Measurements from ENCODE around the gene POLE. TPM values are rescaled to one million over a fixed set of nuclear protein-coding genes. Genes with fewer than 3 reads are reported as not detected.

Gene POLE
- total and polyA plus RNA-seq, 2 donors: 19.3 to 22.2 TPM

DNA sequence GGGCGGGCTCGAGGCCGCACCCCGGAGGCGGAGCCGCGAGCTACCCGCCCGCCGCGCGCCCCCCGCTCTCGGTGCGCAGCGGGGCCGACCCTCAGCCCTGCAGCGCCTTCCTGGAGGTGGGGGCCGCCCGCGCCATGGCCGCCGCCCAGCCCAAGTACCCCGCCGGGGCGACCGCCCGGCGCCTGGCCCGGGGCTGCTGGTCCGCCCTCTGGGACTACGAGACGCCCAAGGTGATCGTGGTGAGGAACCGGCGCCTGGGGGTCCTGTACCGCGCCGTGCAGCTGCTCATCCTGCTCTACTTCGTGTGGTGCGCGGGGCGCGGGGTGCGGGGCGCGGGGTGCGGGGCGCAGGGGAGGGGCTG lies 68.5 kb downstream of the POLE start, which contains the start of gene P2RX2:
TSS of gene P2RX2 (plus strand) at position 94 of the 361 bp plus-strand sequence. CDS start at position 135, 41 bp downstream.
- WGBS: 8% methylated on average over 48 of the region's 49 CpGs
- H3K27ac ChIP-seq (ENCODE audit: low read depth in 1 of 2, low read length in 1 of 2): no peak within 1 kb of the TSS
- DNase-seq (ENCODE audit: low read depth in 6 of 9, low spot score in 9 of 9): no peak
- H3K27me3 ChIP-seq (ENCODE audit: control insufficient read depth in 2 of 2, insufficient read depth in 1 of 2, low read length in 1 of 2): peaks cover 37 to 61% of the 10 kb centered on the region in 2 donors
- peaks cover 16 to 39% of the 10 kb centered on the region in 2 donors for H3K9me3 ChIP-seq (ENCODE audit: control insufficient read depth in 2 of 2, insufficient read depth in 1 of 2, low read length in 1 of 2)
- H3K4me1 ChIP-seq (ENCODE audit: control insufficient read depth in 2 of 2, insufficient read depth in 2 of 2, low read length in 2 of 2): peaks cover 0 to 3% of the 10 kb centered on the region in 2 donors
- H3K36me3 ChIP-seq (ENCODE audit: control insufficient read depth in 2 of 2, insufficient read depth in 2 of 2, low read length in 1 of 2): peaks cover 3% of the 10 kb centered on the region in 2 donors
- peak within 1 kb of the TSS in 1 of 2 donors; percentile 17 for H3K4me3 ChIP-seq (ENCODE audit: low read length in 2 of 2)

DNA sequence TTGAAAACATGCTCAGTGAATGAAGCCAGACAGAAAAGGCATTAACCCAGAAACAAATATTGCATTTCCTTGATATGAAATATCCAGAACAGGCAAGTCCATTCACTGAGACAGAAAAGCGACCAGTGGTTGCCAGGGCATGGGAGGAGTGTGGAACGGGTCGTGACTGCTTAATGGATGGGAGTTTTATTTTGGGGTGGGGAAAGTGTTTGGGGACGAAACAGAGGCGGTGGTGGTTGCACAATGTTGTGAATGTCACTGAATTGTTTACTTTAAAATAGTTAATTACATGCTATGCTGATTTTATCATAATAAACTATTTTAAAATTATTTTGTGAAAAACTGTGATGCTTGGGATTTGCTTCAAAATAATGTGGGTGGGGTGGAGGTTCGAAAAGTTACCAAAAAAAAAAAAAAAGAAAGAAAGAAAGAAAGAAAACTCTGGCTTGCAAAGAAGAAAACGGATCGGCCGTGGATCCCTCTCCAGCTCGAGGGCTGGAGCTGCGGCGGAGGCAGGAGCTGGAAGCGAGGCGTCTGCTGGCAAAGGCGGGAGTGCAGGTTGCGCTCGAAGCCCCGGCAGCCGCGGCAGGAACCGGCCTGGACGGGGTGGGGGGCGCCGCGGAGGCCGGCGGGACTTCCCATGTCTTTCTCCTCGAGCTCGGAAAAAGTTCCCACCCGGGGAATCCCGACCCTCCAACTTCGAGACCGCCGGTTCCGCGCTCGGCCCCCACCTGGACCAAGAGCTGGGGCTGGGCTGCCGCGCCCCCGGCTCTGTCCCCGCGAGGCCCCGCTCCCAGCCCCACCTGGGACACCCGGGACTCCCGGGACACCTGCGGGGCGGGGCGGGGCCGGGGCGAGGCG lies 69.1 kb downstream of the POLE start:
- Histone ChIP-seq H3K4me1 (ENCODE audit: control insufficient read depth in 2 of 2, insufficient read depth in 2 of 2, low read length in 2 of 2) (peaks cover 0 to 2% of the 10 kb centered on the region in 2 donors), H3K36me3 (ENCODE audit: control insufficient read depth in 2 of 2, insufficient read depth in 2 of 2, low read length in 1 of 2) (no peaks in the 10 kb centered on the region), H3K4me3 (ENCODE audit: low read length in 2 of 2) (peak overlapping the region in 1 of 2 donors; percentile 17), H3K27me3 (ENCODE audit: control insufficient read depth in 2 of 2, insufficient read depth in 1 of 2, low read length in 1 of 2) (peaks cover 37 to 61% of the 10 kb centered on the region in 2 donors), H3K27ac (ENCODE audit: low read depth in 1 of 2, low read length in 1 of 2) (no peak overlapping the region), H3K9me3 (ENCODE audit: control insufficient read depth in 2 of 2, insufficient read depth in 1 of 2, low read length in 1 of 2) (peaks cover 16 to 39% of the 10 kb centered on the region in 2 donors)
- WGBS: 14% methylated on average over 51 of the region's 51 CpGs
- DNase-seq (ENCODE audit: low read depth in 6 of 9, low spot score in 9 of 9): no peak

DNA sequence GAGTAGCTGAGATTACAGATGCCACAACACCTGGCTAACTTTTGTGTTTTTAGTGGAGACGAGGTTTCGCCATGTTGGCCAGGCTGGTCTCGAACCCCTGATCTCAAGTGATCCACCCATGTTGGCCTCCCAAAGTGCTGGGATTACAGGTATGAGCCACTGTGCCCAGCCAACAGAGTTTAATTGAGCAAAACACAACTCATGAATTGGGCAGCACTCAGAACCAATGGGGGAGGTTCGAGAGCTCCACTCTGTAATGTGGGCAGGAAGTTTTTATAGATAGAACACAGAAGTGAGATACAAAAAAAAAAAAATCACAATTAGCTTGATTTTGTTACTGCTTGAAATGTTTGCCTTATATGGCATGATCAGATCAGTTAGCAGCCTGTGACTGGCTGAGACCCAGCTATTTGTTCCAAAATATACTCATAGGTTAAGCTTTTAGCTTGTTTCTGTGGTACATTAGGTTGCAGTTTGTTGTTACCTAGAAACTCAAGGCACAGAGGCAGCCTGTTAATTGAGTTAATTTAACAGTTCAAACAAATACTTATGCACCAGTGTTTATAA lies 69.9 kb downstream of the POLE start:
- H3K4me1 ChIP-seq (ENCODE audit: control insufficient read depth in 2 of 2, insufficient read depth in 2 of 2, low read length in 2 of 2): no peaks in the 10 kb centered on the region
- DNase-seq (ENCODE audit: low read depth in 6 of 9, low spot score in 9 of 9): no peak
- H3K9me3 ChIP-seq (ENCODE audit: control insufficient read depth in 2 of 2, insufficient read depth in 1 of 2, low read length in 1 of 2): peaks cover 16 to 39% of the 10 kb centered on the region in 2 donors
- no peak overlapping the region for H3K27ac ChIP-seq (ENCODE audit: low read depth in 1 of 2, low read length in 1 of 2)
- H3K36me3 ChIP-seq (ENCODE audit: control insufficient read depth in 2 of 2, insufficient read depth in 2 of 2, low read length in 1 of 2): no peaks in the 10 kb centered on the region
- no peak overlapping the region for H3K4me3 ChIP-seq (ENCODE audit: low read length in 2 of 2)
- WGBS: 96% methylated on average over 4 of the region's 4 CpGs
- peaks cover 37 to 63% of the 10 kb centered on the region in 2 donors for H3K27me3 ChIP-seq (ENCODE audit: control insufficient read depth in 2 of 2, insufficient read depth in 1 of 2, low read length in 1 of 2)

DNA sequence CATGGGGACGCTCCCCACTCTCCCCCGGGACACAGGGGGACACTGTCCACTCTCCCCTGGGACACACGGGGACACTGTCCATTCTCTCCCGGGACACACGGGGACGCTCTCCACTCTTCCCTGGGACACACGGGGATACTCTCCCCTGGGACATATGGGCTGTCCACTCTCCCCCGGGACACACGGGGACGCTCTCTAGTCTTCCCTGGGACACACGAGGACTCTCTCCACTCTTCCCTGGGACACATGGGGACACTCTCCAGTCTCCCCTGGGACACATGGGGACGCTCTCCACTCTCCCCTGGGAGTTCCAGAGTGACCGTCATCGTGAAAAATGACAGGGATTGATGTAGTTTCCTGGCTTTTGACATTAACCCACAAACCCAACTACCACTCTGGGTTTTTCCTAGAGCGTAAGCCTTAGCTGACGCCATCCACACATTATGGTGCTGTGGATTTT lies 71.5 kb downstream of the POLE start:
- Histone ChIP-seq H3K4me1 (ENCODE audit: control insufficient read depth in 2 of 2, insufficient read depth in 2 of 2, low read length in 2 of 2) (no peaks in the 10 kb centered on the region), H3K9me3 (ENCODE audit: control insufficient read depth in 2 of 2, insufficient read depth in 1 of 2, low read length in 1 of 2) (peaks cover 18 to 53% of the 10 kb centered on the region in 2 donors), H3K27me3 (ENCODE audit: control insufficient read depth in 2 of 2, insufficient read depth in 1 of 2, low read length in 1 of 2) (peaks cover 37 to 66% of the 10 kb centered on the region in 2 donors), H3K36me3 (ENCODE audit: control insufficient read depth in 2 of 2, insufficient read depth in 2 of 2, low read length in 1 of 2) (no peaks in the 10 kb centered on the region), H3K4me3 (ENCODE audit: low read length in 2 of 2) (no peak overlapping the region), H3K27ac (ENCODE audit: low read depth in 1 of 2, low read length in 1 of 2) (no peak overlapping the region)
- WGBS: 84% methylated on average over 16 of the region's 16 CpGs
- no peak for DNase-seq (ENCODE audit: low read depth in 6 of 9, low spot score in 9 of 9)

DNA sequence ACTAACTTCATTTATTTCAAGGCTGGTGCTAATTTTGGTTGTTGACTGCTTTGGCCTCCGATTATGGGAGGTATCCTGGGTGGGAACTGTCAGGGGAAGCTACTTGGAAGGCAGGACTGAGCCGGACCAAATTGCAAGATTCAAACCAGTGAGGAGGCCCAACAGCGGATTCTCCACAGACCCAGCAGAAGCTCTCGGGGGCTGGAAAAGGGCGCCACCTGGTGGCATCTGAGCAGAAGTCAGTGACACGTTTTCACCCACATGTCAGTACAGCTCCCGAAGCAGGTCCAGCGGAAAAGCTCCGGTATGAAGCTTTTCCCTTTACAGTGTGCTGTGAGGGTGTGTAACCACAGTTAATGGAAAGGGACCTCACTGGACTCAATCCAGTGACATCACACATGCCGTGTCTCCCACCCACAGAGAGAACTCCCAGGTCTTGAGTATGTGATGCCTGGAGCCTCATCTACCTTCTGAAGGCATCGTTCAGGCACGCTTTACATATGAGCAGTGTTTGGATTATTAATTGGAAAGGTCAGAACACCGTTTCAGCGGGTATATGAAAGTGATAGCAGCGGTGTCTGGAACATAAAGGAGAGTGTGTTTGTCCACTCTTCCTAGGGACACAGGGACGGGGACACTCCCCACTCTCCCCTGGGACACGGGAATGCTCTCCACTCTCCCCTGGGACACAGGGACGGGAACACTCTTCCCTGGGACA lies 72.1 kb downstream of the POLE start:
- peak in 8 of 9 donors; percentile 58 to 85 (median 72) for DNase-seq (ENCODE audit: low read depth in 6 of 9, low spot score in 9 of 9)
- no peaks in the 10 kb centered on the region for H3K36me3 ChIP-seq (ENCODE audit: control insufficient read depth in 2 of 2, insufficient read depth in 2 of 2, low read length in 1 of 2)
- H3K27ac ChIP-seq (ENCODE audit: low read depth in 1 of 2, low read length in 1 of 2): no peak overlapping the region
- peaks cover 18 to 50% of the 10 kb centered on the region in 2 donors for H3K9me3 ChIP-seq (ENCODE audit: control insufficient read depth in 2 of 2, insufficient read depth in 1 of 2, low read length in 1 of 2)
- H3K27me3 ChIP-seq (ENCODE audit: control insufficient read depth in 2 of 2, insufficient read depth in 1 of 2, low read length in 1 of 2): peaks cover 35 to 66% of the 10 kb centered on the region in 2 donors
- no peak overlapping the region for H3K4me3 ChIP-seq (ENCODE audit: low read length in 2 of 2)
- no peaks in the 10 kb centered on the region for H3K4me1 ChIP-seq (ENCODE audit: control insufficient read depth in 2 of 2, insufficient read depth in 2 of 2, low read length in 2 of 2)
- whole genome bisulfite sequencing: 33% methylated on average over 18 of the region's 18 CpGs

DNA sequence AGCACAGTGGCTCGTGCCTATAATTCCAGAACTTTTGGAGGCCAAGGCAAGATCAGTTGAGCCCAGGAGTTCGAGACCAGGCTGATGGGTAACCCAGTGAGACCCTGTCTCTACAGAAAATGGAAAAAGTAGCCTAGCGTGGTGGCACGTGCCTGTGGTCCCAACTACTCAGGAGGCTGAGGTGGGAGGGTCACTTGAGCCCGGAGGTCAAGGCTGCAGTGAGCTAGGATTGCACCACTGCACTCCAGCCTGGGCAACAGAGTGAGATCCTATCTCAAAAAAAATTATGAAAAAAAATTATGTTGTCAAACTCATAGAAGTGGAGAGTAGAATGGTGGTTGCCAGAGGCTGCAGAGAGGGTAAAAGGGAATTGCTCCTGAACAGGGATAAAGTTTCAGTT lies 73.1 kb downstream of the POLE start:
- no peak overlapping the region for H3K27ac ChIP-seq (ENCODE audit: low read depth in 1 of 2, low read length in 1 of 2)
- H3K4me3 ChIP-seq (ENCODE audit: low read length in 2 of 2): no peak overlapping the region
- no peaks in the 10 kb centered on the region for H3K36me3 ChIP-seq (ENCODE audit: control insufficient read depth in 2 of 2, insufficient read depth in 2 of 2, low read length in 1 of 2)
- DNase-seq (ENCODE audit: low read depth in 6 of 9, low spot score in 9 of 9): no peak
- H3K9me3 ChIP-seq (ENCODE audit: control insufficient read depth in 2 of 2, insufficient read depth in 1 of 2, low read length in 1 of 2): peaks cover 18 to 49% of the 10 kb centered on the region in 2 donors
- H3K4me1 ChIP-seq (ENCODE audit: control insufficient read depth in 2 of 2, insufficient read depth in 2 of 2, low read length in 2 of 2): no peaks in the 10 kb centered on the region
- WGBS: 94% methylated on average over 5 of the region's 5 CpGs
- H3K27me3 ChIP-seq (ENCODE audit: control insufficient read depth in 2 of 2, insufficient read depth in 1 of 2, low read length in 1 of 2): peaks cover 29 to 67% of the 10 kb centered on the region in 2 donors

DNA sequence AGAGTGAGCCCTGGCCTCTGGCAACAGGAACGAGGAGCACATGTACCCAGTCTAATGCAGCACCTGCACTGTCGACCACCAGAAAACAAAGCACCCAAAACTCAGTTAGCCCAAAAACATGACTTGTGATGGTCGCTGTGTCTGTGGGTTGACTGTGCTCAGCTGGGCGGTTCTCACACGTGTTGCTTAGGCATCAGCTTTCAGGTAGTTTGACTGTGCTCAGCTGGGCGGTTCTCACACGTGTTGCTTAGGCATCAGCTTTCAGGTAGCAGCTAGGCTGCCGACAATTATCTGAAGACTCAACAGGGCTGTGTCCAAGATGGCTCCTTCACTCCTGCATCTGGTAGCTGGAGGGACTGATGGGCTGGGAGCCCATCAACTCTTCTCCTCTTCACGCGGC lies 75.5 kb downstream of the POLE start:
- no peak for DNase-seq (ENCODE audit: low read depth in 6 of 9, low spot score in 9 of 9)
- 97% methylated on average over 10 of the region's 10 CpGs for WGBS
- Histone ChIP-seq H3K4me3 (ENCODE audit: low read length in 2 of 2) (no peak overlapping the region), H3K9me3 (ENCODE audit: control insufficient read depth in 2 of 2, insufficient read depth in 1 of 2, low read length in 1 of 2) (peaks cover 4 to 32% of the 10 kb centered on the region in 2 donors), H3K27ac (ENCODE audit: low read depth in 1 of 2, low read length in 1 of 2) (no peak overlapping the region), H3K36me3 (ENCODE audit: control insufficient read depth in 2 of 2, insufficient read depth in 2 of 2, low read length in 1 of 2) (no peaks in the 10 kb centered on the region), H3K4me1 (ENCODE audit: control insufficient read depth in 2 of 2, insufficient read depth in 2 of 2, low read length in 2 of 2) (no peaks in the 10 kb centered on the region), H3K27me3 (ENCODE audit: control insufficient read depth in 2 of 2, insufficient read depth in 1 of 2, low read length in 1 of 2) (peaks cover 12 to 66% of the 10 kb centered on the region in 2 donors)

DNA sequence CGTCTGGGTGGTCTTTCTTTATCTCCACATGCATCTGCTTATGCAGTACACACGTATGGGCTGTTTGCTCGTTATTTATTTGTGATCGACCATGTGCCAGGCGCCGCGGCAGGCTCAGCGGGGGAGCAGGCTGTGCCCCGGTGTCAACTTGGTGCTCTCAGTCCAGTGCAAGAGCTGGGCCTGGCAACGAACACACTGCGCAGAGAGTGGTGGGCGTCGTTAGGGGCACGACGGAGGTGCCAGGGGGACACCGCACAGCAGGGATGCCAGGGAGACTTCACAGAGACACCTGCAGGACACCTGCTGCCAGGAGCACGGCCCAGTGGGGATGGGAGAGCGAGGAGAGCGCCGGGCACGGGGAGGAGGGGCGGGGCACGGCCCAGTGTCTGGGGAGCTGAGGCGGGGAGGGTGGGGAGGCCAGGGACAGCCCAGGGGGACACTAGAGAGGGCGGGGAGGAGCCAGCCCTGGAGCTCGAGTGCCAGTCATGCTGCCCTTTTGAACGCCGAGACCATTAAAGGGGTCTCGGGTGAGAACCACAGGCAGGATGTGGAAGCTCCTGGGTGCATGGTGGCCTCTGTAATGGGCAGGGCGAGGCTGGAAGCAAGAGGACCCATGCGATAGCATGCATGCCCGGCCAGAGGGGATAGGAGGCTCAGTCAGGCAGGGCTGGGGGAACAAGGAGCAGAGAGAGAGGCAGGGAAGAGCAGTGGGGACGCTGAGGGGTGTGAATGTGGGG lies 76.1 kb downstream of the POLE start:
- WGBS: 82% methylated on average over 33 of the region's 33 CpGs
- H3K4me1 ChIP-seq (ENCODE audit: control insufficient read depth in 2 of 2, insufficient read depth in 2 of 2, low read length in 2 of 2): no peaks in the 10 kb centered on the region
- no peaks in the 10 kb centered on the region for H3K36me3 ChIP-seq (ENCODE audit: control insufficient read depth in 2 of 2, insufficient read depth in 2 of 2, low read length in 1 of 2)
- H3K4me3 ChIP-seq (ENCODE audit: low read length in 2 of 2): no peak overlapping the region
- peaks cover 3 to 26% of the 10 kb centered on the region in 2 donors for H3K9me3 ChIP-seq (ENCODE audit: control insufficient read depth in 2 of 2, insufficient read depth in 1 of 2, low read length in 1 of 2)
- H3K27ac ChIP-seq (ENCODE audit: low read depth in 1 of 2, low read length in 1 of 2): no peak overlapping the region
- peaks cover 12 to 66% of the 10 kb centered on the region in 2 donors for H3K27me3 ChIP-seq (ENCODE audit: control insufficient read depth in 2 of 2, insufficient read depth in 1 of 2, low read length in 1 of 2)
- no peak for DNase-seq (ENCODE audit: low read depth in 6 of 9, low spot score in 9 of 9)
